SIG-M5 treated with dmso at 0.1 percent for 504 hours (cell line): ENCODE measurements around the gene TESMIN.

ENCODE experiments used
- DNase-seq: peaks from one replicate; lab custom pipeline; 2025; ENCODE audit not compliant: unreplicated experiment; lab: John Stamatoyannopoulos, UW

Gene TESMIN

DNA sequence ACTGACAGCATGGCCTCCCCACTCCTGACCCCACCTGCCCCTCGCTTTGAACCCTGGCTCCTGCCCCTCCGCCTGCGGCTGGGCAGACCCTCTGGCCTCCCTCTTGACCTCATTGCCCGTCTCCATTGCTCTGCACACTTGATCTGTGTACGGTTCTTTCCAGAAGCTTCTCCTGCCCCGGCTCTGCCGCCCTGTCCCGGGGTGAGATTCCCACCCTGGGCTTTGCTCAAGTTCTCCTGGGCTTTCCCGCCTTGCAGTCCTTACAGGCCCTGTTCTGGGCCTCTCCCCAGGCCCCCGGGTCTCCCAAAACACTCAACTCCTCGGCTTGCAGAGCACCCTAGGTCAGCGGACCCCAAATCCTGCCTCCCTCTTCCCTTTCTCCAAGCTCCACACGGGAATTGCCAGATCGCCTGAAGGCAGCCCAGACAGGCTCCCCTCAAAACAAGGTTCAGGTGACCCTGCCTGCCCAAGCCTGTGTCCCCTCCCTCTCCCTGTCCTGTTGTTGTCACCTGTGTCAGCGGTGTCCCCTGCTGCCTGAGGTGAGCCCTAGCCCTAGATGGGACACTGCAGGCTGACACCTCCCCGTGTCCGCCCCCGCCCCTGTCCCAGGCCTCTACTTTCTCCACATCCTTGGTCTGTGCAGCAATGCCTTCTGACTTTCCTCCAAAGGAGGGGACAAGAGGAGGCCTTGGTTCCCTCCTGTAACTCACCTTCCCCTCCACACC is 65.5 kb downstream of the TESMIN start:
- no peak for DNase-seq

DNA sequence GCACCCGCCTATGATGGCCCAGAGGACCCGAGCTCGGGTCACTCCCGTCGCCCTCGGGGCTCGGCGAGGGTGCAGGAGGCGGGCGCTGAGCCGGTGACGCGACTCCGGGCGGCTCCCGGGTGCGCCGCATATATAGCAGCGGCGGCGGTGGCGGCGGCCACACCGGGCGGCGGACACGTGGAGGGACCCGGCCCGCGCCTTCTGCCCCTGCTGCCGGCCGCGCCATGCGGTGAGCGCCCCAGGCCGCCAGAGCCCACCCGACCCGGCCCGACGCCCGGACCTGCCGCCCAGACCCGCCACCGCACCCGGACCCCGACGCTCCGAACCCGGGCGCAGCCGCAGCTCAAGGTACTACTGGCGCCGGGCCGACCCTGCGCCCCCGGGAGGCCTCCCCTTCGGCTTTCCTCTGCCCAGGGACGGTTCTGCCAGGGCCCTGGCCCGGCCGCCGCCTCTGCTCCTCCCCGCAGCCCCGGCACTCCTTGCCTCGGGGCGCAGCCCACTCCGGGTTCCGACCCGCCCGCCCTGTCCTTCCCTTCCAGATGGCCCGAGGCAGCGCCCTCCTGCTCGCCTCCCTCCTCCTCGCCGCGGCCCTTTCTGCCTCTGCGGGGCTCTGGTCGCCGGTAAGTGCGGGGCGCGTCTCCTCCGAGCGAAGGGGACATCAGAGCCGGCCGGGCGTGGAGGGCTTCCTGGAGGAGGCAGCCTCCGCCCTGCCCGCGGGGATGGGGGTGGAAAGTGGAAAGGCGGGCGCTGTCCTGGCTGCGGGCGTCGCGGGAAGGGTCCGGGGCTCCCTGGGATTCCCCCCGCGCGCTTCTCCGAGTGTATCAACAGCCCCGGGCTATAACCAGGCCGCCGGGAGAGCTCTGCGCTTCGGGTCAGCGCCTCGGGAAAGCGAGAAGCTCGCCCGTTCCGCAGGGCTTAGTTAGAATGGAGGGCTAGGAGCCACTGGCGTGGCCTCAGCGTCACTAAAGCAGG is 66.6 kb downstream of the TESMIN start, which contains the start of gene GAL:
Gene GAL, plus strand, starts transcription at position 160 of the 972 bp plus-strand sequence. Its CDS starts 380 bp downstream, at position 540.
- DNase-seq = no peak

DNA sequence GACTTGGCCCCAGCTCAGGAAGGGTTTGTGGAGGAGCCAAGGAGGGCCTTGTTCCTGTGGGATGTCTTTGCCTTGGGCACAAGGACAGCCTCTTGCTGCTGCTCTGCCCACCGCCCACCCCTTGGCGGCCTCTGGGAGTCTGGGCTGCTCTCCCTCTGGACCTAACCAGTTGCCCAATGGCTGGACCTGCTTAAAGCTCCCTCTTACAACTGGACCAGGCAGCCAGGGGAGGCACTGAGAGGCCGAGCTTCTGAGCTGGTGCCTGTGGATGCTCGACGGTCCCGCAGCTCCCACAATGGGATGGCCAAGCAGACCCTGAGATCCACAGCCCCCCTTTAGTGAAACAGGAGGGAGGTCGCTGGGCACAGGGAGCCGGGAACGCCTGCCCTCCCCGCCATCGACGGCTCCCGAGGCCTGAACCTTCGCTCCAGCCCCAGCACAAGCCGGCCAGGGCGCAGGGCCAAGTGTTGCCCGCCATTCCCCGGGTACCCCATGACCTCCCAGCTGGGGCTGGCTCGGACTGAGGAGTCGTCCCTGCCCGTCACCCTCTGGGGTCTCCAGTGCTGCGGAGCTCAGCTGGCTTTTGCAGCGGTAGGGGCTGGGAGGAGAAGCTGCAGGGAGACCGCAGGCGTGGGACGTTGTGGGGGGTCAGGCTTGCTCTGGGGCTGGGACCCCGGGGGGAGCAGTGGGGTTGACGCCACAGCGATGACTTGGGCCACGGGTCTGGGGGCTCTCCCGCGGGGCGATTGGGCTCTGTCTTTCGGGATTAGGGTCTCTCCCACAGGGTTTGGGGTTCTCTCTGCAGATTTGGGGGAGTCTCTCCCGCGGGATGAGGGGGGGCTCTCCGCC is 67.6 kb downstream of the TESMIN start:
- no peak for DNase-seq

DNA sequence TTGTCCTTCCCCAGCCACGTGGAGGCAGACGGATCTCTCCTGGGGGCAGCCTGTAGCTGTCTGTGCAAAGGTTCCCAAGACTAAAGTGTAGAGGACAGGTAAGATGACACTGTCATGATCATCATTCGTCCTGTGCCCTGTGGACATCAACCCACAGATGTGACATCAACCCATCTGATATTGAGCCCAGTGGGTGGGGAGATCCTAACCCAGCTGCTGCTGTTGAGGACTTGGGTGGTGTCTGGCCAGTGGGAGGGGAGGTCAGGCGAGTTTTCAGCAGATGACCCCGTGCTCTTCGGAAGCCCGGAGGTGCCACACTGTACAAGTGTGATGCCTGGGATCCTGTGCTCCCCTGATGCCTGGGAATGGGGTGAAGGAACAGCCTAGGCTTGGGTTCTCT is 68.2 kb downstream of the TESMIN start:
- no peak for DNase-seq

DNA sequence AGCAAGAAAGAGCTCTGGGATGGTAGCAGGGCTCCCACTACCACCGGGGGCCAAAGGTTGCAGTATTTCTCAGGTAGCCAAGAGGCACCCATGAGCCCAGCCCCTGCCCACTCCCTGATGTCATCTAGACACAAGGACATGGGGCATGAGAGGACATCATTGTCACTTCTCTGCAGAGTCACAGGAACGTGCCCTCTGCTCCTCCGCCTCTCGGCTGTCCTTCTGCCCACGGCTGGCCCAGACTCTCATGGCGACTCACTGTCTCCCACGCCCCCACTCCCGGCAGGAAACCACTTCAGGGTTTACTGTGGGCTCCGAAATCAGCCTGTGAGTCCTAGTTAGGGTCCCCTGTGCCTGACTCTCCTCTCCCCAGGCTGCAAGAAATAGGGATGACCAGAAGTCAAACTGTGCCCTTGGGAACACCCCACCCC is 68.8 kb downstream of the TESMIN start:
- DNase-seq = peak; percentile 63

DNA sequence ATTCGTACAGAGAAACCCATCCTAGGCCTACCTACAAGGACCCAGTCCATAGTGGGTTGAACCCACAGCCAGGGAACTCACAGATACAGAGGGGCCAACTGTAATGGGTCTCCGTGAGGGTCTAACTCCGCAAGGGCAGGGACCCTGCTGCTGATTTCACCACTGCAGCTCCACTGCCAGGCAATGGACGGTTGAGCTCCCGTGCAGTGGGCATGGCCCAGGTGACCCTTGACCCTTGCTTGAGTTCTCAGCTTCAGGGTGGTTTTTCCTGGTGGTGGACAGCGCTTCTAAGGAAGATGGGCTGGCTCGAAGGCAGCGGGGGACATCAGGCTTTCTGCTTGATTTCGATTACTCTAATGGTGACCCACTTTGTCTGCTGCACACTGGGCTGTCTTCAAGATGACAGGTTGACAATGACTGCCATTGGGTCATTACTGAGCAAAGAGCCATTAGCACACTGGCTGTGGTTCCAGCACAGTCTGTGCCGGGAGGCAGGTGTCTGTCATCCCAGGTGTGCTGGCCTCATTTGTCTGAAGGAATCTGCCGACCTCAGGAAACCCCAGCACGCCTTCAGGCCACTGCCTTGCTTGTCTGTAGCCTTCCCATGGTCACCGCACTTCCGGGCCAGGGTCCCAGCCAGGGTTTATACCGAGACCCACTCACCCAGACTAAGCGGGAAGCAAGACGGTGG is 70.6 kb downstream of the TESMIN start:
- no peak for DNase-seq

DNA sequence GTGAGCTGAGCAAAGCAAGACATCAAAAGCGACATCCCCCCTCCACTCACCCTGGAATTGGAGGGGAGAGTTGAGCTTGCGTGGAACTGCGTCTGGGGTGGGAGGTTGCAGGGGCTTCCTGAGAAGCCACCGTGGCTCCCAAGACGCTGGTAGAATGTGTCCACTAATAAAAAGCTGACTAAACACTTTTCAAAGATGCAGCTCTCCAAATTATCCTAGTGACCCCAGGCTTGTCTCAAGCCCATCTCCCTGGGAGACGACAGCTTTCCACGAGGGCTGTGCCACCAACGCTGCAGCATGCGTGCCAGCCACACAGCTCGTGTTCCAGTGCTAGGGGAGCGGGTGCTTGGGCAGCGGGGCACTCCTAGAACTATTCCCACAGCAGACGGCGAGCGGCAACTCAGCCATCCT is 73.3 kb downstream of the TESMIN start:
- DNase-seq = no peak

DNA sequence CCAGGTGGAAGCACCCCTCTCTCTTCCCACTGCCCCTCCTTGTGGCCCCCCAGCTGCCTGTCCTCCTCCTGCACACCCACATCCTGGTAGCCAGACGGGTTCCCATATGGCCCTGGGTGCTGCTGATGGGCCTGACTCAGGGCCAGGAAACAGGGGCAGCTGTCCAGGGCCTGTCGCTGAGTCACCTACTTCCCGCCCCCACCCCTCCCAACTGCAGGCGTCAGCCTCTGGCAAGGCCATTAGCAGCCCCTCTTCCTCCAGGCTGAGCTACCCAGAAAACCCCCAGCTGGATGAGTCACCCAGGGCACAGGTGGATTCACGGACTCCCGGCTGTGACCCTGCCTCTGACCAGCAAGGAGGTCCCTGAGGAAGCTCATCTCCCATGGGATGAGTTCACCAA is 73.9 kb downstream of the TESMIN start:
- DNase-seq = no peak

DNA sequence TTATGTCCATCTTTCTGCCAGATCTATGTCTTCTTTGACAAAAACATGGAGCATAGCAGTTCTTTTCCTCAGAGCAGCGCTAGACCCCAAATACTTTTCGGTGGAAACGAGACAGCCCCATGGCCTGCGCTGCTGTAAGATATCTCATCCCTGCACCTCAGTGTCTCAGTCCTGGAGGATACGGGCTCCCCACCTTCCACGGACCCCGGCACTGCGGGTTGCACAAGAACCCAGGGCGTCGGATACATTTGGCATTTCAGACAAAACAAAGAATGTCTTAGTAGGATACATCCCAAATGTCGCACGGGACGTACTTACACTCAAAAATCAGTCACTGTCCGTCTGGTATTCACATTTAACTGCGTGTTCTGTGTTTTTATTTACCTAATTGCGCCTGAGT is 76.9 kb downstream of the TESMIN start:
- DNase-seq = no peak

DNA sequence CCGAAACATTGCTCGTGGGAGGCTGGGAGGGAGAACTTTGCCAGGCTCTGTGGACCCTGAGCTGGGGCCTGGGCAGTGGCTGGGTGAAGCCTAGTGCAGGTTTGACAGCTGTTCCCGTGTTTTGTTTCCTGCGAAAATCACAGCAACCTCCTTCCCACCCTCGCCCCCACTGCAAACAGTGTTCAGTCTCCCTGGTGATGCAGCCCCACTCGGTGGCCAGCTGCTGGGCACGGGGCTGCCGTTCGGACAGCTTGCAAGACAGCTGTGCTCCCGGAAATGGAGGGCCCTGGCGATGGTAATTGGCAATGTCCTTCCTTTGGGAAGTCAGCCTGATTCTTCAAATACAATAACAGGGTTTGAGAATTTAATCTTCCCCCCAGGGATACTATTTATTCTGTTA is 77.3 kb downstream of the TESMIN start:
- DNase-seq = no peak

DNA sequence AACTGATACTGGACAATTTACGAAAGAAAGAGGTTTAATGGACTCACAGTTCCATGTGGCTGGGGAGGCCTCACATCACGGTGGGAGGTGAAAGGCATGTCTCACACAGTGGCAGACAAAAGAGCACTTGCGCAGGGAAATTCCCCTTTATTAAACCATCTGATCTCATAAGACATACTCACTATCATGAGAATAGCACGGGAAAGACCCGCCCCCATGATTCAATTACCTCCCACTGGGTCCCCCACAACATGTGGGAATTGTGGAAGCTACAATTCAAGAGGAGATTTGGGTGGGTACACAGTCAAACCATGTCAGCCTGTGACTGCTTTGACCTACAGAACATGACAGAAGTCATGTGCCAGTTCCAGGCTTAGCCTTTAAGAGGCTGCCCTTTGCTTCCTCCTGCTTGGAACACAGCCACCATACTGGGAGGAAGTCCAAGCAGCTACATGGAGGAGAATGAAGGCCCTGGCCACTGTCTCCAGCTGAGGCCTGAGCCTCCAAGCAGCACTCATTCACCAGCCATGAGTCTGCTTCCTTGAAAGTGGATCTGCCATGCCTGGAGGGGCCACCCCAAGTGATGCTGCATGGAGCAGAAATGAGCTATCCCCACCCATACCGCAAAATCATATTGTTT is 77.9 kb downstream of the TESMIN start:
- no peak for DNase-seq

DNA sequence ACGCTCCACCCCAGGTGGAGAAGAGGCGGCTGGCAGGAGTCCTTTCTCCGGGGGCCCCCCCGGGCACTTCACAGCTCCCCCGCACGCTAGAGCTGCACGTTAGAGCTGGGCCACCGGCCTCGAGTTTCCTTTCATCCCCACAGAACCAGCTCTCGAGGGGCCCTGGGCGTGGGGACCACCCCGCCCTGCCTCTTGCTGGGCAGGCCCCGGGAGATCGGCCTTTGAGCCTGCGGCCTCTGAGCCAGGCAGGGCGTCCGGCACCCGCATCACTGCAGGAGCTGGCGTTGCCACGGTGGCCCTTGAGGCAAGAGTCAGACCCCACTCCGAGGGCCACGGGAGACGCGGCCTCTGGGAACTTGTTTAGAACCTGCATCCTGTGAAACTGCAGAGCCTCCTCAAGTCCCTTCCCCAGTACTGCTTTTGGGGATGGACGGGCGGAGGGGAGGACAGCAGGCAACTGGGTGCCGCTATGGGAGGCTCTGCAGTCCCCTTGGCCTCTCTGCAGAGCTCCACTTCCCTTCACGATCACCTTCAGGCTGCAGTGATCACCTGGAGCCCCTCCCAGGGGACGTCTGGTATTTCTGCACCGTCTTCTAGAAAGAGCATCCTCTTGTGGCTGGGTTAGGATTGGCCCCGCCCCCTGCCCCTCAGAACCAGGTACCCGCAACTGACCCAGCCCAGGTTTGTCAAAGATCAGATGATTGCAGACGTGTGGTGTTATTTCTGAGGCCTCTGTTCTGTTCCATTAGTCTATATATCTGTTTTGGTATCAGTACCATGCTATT is 80.9 kb downstream of the TESMIN start:
- DNase-seq = no peak

DNA sequence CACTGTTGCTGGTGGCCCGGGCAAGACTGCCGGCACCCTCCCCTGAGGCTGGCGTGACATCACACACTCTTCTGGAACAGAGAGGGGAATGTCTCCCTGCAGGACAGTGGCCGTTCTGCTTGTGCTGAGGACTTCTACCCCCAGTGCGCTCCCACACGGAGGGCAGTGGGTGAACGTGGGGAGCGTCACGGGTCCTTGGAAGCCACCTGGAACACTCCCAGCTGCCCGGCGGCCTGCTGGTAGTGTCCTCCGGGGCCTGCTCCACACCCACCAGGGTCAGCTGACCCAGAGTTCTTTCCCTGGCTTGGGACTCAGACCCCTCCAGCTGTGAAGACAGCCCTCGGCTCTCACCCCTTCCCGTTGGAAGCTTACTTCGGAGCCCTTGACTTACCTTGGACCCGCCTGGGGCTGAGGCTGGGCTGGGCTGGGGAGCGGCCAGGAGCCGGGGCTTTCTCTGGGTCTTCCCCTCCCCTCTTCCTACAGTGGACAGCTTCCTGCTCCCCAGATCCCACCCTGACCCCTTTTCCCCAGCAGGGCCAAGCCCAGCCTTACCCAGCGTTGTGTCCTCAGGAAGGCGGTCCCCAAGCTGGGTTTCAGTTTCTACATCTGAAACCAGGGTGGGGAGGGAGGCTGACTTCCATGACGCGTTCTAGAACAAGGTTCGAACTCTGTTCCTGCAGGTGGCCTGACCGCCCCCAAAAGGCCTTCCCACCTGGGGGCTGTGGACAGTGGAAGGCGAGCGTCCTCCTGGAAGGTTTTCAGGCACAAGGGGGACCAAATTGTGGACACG is 81.8 kb downstream of the TESMIN start:
- DNase-seq = no peak

DNA sequence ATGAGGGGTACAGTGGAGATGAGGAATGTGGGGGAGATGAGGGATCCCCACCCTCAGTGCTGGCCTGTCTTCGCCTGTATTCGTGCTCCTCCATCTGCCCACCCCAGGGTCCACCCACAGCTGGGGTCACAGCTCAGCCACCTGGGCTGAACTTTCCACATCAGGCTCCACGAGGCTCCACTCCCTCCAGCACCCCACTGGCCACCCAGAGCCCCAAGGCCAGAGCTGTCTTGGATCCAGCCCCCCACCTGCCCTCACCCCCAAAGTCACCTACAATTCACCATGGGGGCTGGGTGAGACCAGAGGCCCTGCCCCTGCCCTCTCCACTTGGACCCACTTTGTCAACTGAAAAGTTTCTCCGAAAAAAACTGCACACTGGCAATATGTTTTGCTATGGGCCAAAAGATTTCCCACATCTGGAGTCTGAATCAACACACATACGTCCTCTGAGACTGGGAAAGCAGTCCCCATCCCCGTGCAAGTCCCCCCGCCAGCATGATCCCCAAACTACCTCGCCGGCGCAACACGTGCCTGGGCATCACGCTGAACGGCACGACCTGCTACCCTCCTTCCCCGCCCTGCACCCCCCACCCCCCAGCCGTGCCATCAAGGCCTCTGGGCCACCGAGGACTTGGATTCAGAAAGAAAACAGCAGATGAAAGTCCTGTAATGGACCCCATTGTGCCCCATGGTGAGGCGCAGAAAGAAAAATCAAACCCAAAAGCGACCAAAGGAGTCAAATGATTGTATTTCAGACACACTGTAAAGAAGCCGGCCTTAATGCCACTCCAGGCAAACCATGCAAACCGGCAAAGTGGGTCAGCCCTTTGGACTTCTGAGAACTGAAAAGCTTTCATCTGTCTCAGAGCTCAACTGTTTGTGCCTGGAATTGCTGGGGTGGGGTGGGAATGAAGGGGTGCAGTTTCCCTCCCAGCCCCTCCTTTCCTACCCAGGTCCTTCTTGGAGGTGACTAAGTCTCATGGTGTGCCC is 83.5 kb downstream of the TESMIN start:
- no peak for DNase-seq

DNA sequence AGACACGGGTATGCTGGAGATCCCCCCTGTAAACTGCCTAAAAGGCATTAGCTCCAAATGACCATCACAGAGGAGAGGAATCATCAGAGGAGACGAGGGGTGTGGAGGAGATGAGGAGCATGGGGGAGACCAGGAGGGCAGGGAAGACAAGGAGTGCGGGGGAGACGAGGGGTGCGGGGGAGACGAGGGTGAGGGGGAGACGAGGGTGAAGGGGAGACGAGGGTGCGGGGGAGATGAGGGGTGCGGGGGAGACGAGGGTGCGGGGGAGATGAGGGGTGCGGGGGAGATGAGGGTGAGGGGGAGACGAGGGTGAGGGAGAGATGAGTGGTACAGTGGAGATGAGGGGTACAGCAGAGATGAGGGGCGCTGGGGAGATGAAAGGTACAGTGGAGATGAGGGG is 84.5 kb downstream of the TESMIN start:
- no peak for DNase-seq

DNA sequence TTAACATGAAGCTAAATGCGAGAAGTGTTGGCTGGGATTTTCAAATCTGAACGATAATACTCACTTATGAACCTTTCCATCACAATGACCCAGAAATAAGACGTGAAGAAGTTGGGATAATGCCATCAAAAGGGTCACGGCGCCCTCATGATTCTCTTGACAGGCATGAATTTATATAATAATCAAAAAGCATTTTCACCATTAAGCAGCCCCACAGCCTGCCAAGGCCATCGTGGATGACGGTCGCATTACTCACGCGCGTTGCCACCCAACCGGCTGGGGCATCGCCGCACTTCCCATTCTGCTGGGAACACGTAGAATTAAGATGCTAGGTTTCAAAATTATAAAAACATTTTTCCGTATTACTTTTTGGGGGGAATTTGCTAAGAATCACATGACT is 85.9 kb downstream of the TESMIN start:
- DNase-seq = no peak

DNA sequence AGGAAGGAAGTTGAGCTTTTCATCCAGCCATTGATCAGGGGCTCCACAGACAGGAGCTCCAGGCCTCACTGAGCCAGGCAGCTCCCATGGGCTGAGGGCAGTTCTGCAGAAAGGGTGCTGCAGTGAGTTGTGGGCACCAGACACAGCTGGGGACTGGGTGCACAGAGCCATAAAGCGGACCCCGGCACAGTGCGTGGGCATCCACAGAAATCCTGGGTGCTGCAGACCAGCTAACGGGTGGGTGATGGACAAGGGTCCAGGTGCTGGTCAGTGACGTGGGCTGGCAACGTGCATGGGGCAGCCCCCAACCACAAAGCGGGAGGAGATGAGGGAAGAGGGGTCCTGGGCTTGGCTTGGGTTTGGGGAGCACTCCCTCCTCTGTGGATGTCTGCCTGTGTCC is 86.4 kb downstream of the TESMIN start:
- DNase-seq = no peak
